GM23338 (cell line): ENCODE data around the gene ERCC3. TPM values are rescaled to one million over a fixed set of nuclear protein-coding genes. Genes with fewer than 3 reads are reported as not detected.

Experiments
- ATAC-seq: fragments of 200-7000 bp; cut with Tn5 transposase; 3 replicates; pipeline ENCODE4 v1.9.1; 2020
- DNase-seq: peaks from one replicate; pipeline ENCODE4 v3.0.0-alpha.2; 2015; ENCODE audit warnings: low spot score
- H2AFZ ChIP-seq: fragments of 200-600 bp; sonication (generic); 2 replicates; pipeline ENCODE4 v1.8.0; 2016; ENCODE audit warnings: antibody characterized with exemption, mild to moderate bottlenecking, moderate library complexity
- H3F3A ChIP-seq: fragments of 200-600 bp; sonication (generic); replicated peaks from 2 replicates; pipeline ENCODE4 v1.8.0; 2017; ENCODE audit warnings: antibody characterized with exemption, mixed run types, low read depth
- H3K27ac ChIP-seq: fragments of 200-600 bp; sonication (generic); 2 replicates; pipeline ENCODE4 v1.6.1; 2016; ENCODE audit warnings: low read depth
- H3K27me3 ChIP-seq: fragments of 200-600 bp; sonication (generic); 2 replicates; pipeline ENCODE4 v1.8.0; 2016; ENCODE audit warnings: mild to moderate bottlenecking, mixed run types, moderate library complexity; ENCODE audit not compliant: insufficient read depth
- H3K36me3 ChIP-seq: fragments of 200-600 bp; sonication (generic); 2 replicates; pipeline ENCODE4 v1.8.0; 2016; ENCODE audit warnings: mild to moderate bottlenecking; ENCODE audit not compliant: insufficient read depth
- H3K4me1 ChIP-seq: fragments of 200-600 bp; sonication (generic); 2 replicates; pipeline ENCODE4 v1.8.0; 2016; ENCODE audit warnings: mild to moderate bottlenecking, moderate library complexity; ENCODE audit not compliant: insufficient read depth
- H3K4me2 ChIP-seq: fragments of 200-600 bp; sonication (generic); 2 replicates; pipeline ENCODE4 v1.7.1; 2017; ENCODE audit warnings: mixed run types
- H3K4me3 ChIP-seq: fragments of 200-600 bp; sonication (generic); 2 replicates; pipeline ENCODE4 v1.6.1; 2016; ENCODE audit warnings: mixed run types
- H3K79me2 ChIP-seq: fragments of 200-600 bp; sonication (generic); replicated peaks from 2 replicates; pipeline ENCODE4 v1.8.0; 2017; ENCODE audit warnings: mild to moderate bottlenecking; ENCODE audit not compliant: insufficient read depth
- H3K9me2 ChIP-seq: fragments of 200-600 bp; sonication (generic); 2 replicates; pipeline ENCODE4 v1.8.0; 2017; ENCODE audit not compliant: insufficient read depth
- H4K20me1 ChIP-seq: fragments of 200-600 bp; sonication (generic); replicated peaks from 2 replicates; pipeline ENCODE4 v1.8.0; 2017; ENCODE audit warnings: mild to moderate bottlenecking; ENCODE audit not compliant: insufficient read depth
- H3K27ac Mint-ChIP-seq: 2 replicates; pipeline ENCODE4 v1.8.0; 2020; ENCODE audit warnings: inconsistent platforms, mild to moderate bottlenecking, moderate library complexity, mixed read lengths
- H3K27me3 Mint-ChIP-seq: 3 replicates; pipeline ENCODE4 v1.8.0; 2022; ENCODE audit warnings: low read depth, mild to moderate bottlenecking, moderate library complexity, mixed read lengths, inconsistent platforms; ENCODE audit not compliant: insufficient read depth, poor library complexity
- H3K36me3 Mint-ChIP-seq: 3 replicates; pipeline ENCODE4 v1.8.0; 2021; ENCODE audit warnings: low read depth, mild to moderate bottlenecking, inconsistent platforms, moderate library complexity, mixed read lengths
- H3K4me1 Mint-ChIP-seq: 3 replicates; pipeline ENCODE4 v1.8.0; 2020; ENCODE audit warnings: mild to moderate bottlenecking, inconsistent platforms, mixed read lengths
- H3K4me3 Mint-ChIP-seq: 3 replicates; pipeline ENCODE4 v1.8.0; 2021; ENCODE audit warnings: moderate library complexity, mild to moderate bottlenecking, inconsistent platforms, mixed read lengths
- H3K9me3 Mint-ChIP-seq: 3 replicates; pipeline ENCODE4 v1.8.0; 2020; ENCODE audit warnings: moderate library complexity, mild to moderate bottlenecking, inconsistent platforms, mixed read lengths
- CTCF ChIP-seq, 2 experiments: fragments of 200-600 bp in 1 of 2; sonication (generic) in 1 of 2; conservative IDR thresholded peaks; 2 replicates each; pipeline versions ENCODE4 v1.5.1 to v1.6.1; 2016 to 2017; ENCODE audit warnings: antibody characterized with exemption in 2 of 2, low read depth in 2 of 2, mild to moderate bottlenecking in 2 of 2, moderate library complexity in 1 of 2
- EZH2phosphoT487 ChIP-seq: fragments of 200-600 bp; sonication (generic); IDR thresholded peaks from one replicate; pipeline ENCODE4 v1.8.1; 2018; ENCODE audit warnings: antibody characterized with exemption; ENCODE audit not compliant: unreplicated experiment
- JUNB ChIP-seq: IDR thresholded peaks from one replicate; pipeline ENCODE4 v1.6.1; 2016; ENCODE audit warnings: antibody characterized with exemption; ENCODE audit not compliant: unreplicated experiment
- NANOG ChIP-seq: IDR thresholded peaks from 2 replicates; pipeline ENCODE4 v1.6.1; 2016; ENCODE audit warnings: antibody characterized with exemption, borderline replicate concordance
- POLR2AphosphoS5 ChIP-seq: IDR thresholded peaks from 2 replicates; pipeline ENCODE4 v1.6.1; 2016; ENCODE audit warnings: antibody characterized with exemption, low read depth
- REST ChIP-seq: IDR thresholded peaks from one replicate; pipeline ENCODE4 v1.6.1; 2018; ENCODE audit warnings: antibody characterized with exemption; ENCODE audit not compliant: unreplicated experiment
- ZNF331 ChIP-seq: fragments of 250-450 bp; sonication (Bioruptor Pico); IDR thresholded peaks from 2 replicates; pipeline ENCODE4 v1.5.0; 2020; ENCODE audit warnings: low read depth, mild to moderate bottlenecking, moderate library complexity
- polyA plus RNA-seq: library from polyadenylated mRNA; unstranded; fragments of >200 nt; fragmentation: Nextera tagmentation; extraction: Ambion mirVana; gene quantifications from 2 replicates; pipeline ENCODE4 v1.2.1, GENCODE V29; 2016
- total RNA-seq: library from RNA; depleted of rRNA; stranded (reverse); fragments of >200 nt; shearing (Covaris generic); gene quantifications from 2 replicates; pipeline ENCODE4 v1.2.3, GENCODE V29; 2014
- TF ChIP-seq, protein P1 (sequence below): IDR thresholded peaks from 2 replicates; pipeline ENCODE4 v1.6.1; 2016; ENCODE audit warnings: antibody characterized with exemption

Gene ERCC3
- total and polyA plus RNA-seq, 2 experiments from 2014 or later = 35.1 to 62.7 TPM

DNA sequence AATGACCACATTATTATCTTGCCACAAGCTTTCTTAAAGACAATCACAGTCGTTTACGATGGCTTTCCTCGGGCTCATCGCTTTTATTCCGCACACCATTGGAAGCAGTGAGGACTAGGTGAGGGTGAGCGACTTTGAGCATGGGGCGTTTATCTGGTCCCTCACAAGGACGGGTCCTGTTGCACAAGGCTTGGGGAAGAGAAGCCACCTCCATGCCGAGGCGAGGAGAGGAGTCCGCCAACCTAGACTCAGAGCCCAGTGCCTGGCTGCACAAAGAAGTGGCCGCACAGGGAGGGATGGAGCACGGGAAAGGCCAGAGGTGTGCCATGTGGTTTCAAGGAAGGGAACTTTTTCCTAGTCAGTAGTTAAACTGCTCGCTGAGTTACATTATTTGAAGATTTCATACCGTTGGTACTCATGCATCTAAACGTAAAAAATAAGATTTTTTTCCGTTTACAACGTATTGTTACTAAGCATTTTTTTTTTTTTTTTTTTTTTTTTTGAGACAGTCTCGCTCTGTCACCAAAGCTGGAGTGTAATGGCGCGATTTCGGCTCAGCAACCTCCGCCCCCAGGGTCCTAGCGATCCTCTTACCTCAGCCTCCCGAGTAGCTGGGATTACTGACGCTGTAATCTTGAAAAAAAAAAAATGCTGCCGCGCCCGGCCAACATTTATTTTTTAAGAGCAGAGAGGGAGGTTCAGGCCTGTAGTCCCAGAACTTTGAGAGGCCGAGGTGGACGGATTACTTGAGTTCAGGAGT is 73.0 kb downstream of the ERCC3 start:
- DNase-seq = peak; percentile 75
- Histone ChIP-seq H3K4me2 (peak overlapping the region; percentile 75), H2AFZ (peak overlapping the region; percentile 97), H3K9me2 (no peaks in the 10 kb centered on the region), H3K27ac (no peak overlapping the region), H3F3A (peaks cover 6% of the 10 kb centered on the region; the same call in 1 of the 2 replicates), H4K20me1 (no peaks in the 10 kb centered on the region; the same call in 1 of the 2 replicates), H3K4me3 (peak overlapping the region; percentile 57), H3K79me2 (no peaks in the 10 kb centered on the region), H3K27me3 (peaks cover 41% of the 10 kb centered on the region), H3K4me1 (peaks cover 9% of the 10 kb centered on the region), H3K36me3 (no peaks in the 10 kb centered on the region)
- TF ChIP-seq EZH2phosphoT487 = no peak
- TF ChIP-seq POLR2AphosphoS5 = peak; percentile 44
- Mint-ChIP-seq H3K4me3 (peak overlapping the region; percentile 94), H3K36me3 (no peaks in the 10 kb centered on the region; the same call in 2 of the 3 replicates), H3K9me3 (no peaks in the 10 kb centered on the region), H3K27ac (peak overlapping the region; percentile 81; the same call in 1 of the 2 replicates), H3K4me1 (peaks cover 27% of the 10 kb centered on the region), H3K27me3 (peaks cover 32% of the 10 kb centered on the region)
- ATAC-seq = peak; percentile 49

DNA sequence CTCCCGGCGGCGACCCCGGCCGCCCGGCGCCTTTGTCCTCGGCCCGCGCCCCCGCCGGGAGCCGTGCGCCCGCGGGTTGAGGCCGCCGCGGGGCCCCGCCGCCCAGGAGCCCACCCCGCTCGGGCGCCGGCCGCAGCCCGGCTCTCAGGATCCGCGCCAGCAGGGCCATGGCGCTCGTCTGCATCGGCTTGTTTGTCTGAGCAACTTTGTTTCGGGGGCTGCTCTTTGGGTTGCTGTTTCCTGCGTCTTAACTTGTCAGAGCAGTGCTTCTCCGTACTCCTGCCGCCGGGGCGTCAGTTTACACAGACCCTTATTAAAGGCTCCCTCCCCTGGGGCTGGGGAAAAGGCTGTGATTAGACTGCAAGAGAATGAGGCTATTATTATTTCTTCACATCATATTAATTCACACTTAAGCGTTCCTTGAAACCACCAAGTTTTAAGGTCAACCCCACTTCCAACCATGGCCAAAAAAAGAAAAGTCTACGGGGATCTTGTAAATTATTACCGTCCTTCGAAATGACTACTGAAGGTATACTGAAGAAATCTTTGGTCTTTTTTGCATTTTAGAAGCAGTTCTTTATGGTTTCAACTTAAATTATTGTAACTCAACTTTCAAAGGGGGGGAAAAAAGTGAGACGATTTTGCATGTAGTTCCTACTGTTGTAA is 73.7 kb downstream of the ERCC3 start, which contains the start of gene CYP27C1:
Gene CYP27C1, minus strand, starts transcription at position 198 of the 666 bp plus-strand sequence. Its CDS starts 29 bp downstream, at position 169.
- H3K27me3 ChIP-seq = peaks cover 44% of the 10 kb centered on the region
- Mint-ChIP-seq H3K36me3 (no peaks in the 10 kb centered on the region; the same call in 2 of the 3 replicates), H3K27ac (peak within 1 kb of the TSS; percentile 81), H3K9me3 (no peaks in the 10 kb centered on the region), H3K4me3 (peak within 1 kb of the TSS; percentile 94), H3K4me1 (peaks cover 21% of the 10 kb centered on the region), H3K27me3 (peaks cover 32% of the 10 kb centered on the region)
- no peaks in the 10 kb centered on the region for H3K36me3 ChIP-seq
- peak; percentile 69 for DNase-seq
- peaks cover 6% of the 10 kb centered on the region; the same call in 1 of the 2 replicates for H3F3A ChIP-seq
- ATAC-seq = peak; percentile 18
- H3K4me2 ChIP-seq = peak within 1 kb of the TSS; percentile 82
- H3K9me2 ChIP-seq = no peaks in the 10 kb centered on the region
- no peaks in the 10 kb centered on the region; the same call in 1 of the 2 replicates for H4K20me1 ChIP-seq
- H3K79me2 ChIP-seq = no peaks in the 10 kb centered on the region
- H3K4me3 ChIP-seq = peak within 1 kb of the TSS; percentile 57
- TF ChIP-seq, protein P1, sequence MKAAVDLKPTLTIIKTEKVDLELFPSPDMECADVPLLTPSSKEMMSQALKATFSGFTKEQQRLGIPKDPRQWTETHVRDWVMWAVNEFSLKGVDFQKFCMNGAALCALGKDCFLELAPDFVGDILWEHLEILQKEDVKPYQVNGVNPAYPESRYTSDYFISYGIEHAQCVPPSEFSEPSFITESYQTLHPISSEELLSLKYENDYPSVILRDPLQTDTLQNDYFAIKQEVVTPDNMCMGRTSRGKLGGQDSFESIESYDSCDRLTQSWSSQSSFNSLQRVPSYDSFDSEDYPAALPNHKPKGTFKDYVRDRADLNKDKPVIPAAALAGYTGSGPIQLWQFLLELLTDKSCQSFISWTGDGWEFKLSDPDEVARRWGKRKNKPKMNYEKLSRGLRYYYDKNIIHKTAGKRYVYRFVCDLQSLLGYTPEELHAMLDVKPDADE = no peak
- no peak for TF ChIP-seq REST
- peak; percentile 4 for TF ChIP-seq POLR2AphosphoS5
- TF ChIP-seq JUNB = no peak
- no peak for TF ChIP-seq CTCF (conservative IDR thresholded peaks at IDR 0.05; ENCODE audit: low read depth in 2 of 2)
- no peak for TF ChIP-seq EZH2phosphoT487
- no peak for TF ChIP-seq ZNF331 (CRISPR knock-in tag)
- TF ChIP-seq NANOG = no peak
- H2AFZ ChIP-seq = peak within 1 kb of the TSS; percentile 97
- H3K4me1 ChIP-seq = peaks cover 9% of the 10 kb centered on the region
- no peak within 1 kb of the TSS for H3K27ac ChIP-seq
